Neural crest cell (in vitro differentiated cells): ENCODE data around the gene SIGLEC6. TPM values are rescaled to one million over a fixed set of nuclear protein-coding genes. Genes with fewer than 3 reads are reported as not detected.

ENCODE experiments used
- DNase-seq: peaks from one replicate; pipeline ENCODE4 v3.0.0; 2021; ENCODE audit warnings: low read depth, mixed read lengths, low spot score
- H3K27ac Mint-ChIP-seq: one replicate; pipeline ENCODE4 v1.8.0; 2021; ENCODE audit warnings: mild to moderate bottlenecking, mixed read lengths; ENCODE audit not compliant: unreplicated experiment
- H3K27me3 Mint-ChIP-seq: 2 replicates; pipeline ENCODE4 v1.8.0; 2021; ENCODE audit warnings: low read depth, mild to moderate bottlenecking, mixed read lengths
- H3K36me3 Mint-ChIP-seq: 2 replicates; pipeline ENCODE4 v1.8.0; 2021; ENCODE audit warnings: low read depth, mild to moderate bottlenecking, mixed read lengths
- H3K4me1 Mint-ChIP-seq: 2 replicates; pipeline ENCODE4 v1.8.0; 2021; ENCODE audit warnings: mixed read lengths
- H3K4me3 Mint-ChIP-seq: one replicate; pipeline ENCODE4 v1.8.0; 2021; ENCODE audit warnings: mild to moderate bottlenecking, mixed read lengths
- H3K9me3 Mint-ChIP-seq: 2 replicates; pipeline ENCODE4 v1.8.0; 2021; ENCODE audit warnings: mixed read lengths
- total RNA-seq: library from RNA; stranded (reverse); gene quantifications from 2 replicates; pipeline ENCODE4 v1.2.1, GENCODE V29; 2021
- TF ChIP-seq, protein P1 (sequence below): fragments of 200-600 bp; sonication (generic); conservative IDR thresholded peaks from 2 replicates; pipeline ENCODE4 v1.5.0; 2021; ENCODE audit warnings: antibody characterized with exemption, mild to moderate bottlenecking

Gene SIGLEC6
- total RNA-seq, 1 donor from 2014 or later, result not detected

DNA sequence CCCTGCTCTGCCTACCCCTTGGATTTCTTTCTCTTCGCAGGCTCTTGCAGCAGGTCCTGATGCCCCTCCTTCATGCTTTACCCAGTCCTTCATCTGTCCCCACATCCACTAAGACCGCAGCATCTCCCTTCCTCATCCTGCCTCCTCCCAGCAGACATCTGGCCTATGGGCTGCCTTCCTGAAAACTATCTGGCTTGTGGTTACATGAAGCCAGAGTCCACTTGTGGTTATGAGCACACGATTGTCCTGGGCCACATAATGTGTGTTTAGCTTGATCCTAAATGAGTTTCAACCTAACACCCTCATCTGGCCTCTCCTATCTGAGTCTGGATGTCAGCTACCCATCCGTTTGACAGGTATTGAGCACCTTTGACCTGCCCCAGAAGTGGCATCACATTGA, 34.1 kb upstream of the SIGLEC6 start:
- no peak overlapping the region for H3K27ac Mint-ChIP-seq
- H3K4me3 Mint-ChIP-seq, result no peak overlapping the region
- H3K36me3 Mint-ChIP-seq, result no peaks in the 10 kb centered on the region
- H3K9me3 Mint-ChIP-seq, result no peaks in the 10 kb centered on the region
- TF ChIP-seq, protein P1, sequence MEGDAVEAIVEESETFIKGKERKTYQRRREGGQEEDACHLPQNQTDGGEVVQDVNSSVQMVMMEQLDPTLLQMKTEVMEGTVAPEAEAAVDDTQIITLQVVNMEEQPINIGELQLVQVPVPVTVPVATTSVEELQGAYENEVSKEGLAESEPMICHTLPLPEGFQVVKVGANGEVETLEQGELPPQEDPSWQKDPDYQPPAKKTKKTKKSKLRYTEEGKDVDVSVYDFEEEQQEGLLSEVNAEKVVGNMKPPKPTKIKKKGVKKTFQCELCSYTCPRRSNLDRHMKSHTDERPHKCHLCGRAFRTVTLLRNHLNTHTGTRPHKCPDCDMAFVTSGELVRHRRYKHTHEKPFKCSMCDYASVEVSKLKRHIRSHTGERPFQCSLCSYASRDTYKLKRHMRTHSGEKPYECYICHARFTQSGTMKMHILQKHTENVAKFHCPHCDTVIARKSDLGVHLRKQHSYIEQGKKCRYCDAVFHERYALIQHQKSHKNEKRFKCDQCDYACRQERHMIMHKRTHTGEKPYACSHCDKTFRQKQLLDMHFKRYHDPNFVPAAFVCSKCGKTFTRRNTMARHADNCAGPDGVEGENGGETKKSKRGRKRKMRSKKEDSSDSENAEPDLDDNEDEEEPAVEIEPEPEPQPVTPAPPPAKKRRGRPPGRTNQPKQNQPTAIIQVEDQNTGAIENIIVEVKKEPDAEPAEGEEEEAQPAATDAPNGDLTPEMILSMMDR, result no peak
- DNase-seq, result no peak
- no peaks in the 10 kb centered on the region for H3K4me1 Mint-ChIP-seq
- H3K27me3 Mint-ChIP-seq, result peaks cover 92% of the 10 kb centered on the region

DNA sequence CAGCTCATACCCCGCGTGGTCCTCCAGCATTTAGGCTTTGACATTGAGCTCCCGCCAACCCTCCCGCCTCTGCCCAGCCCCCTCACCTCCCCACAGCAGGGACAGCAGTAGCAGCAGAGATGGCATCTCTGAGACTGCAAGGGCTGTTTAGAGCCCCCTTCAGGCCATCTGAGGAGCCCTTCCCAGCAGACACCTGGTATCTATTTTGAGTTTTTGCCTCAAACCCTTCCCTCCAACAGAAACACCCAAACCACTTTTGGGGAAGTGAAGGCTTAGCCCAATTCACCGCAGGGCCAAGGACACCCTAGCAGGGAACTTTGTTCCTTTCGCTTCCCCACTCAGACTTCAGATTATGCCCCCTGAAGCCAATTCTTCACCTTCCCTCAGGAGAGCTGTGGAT, 33.3 kb upstream of the SIGLEC6 start:
- no peak for DNase-seq
- Mint-ChIP-seq H3K4me1 (no peaks in the 10 kb centered on the region), H3K27me3 (peaks cover 96% of the 10 kb centered on the region), H3K36me3 (no peaks in the 10 kb centered on the region), H3K9me3 (no peaks in the 10 kb centered on the region), H3K4me3 (no peak overlapping the region), H3K27ac (no peak overlapping the region)
- TF ChIP-seq, protein P1, result no peak

DNA sequence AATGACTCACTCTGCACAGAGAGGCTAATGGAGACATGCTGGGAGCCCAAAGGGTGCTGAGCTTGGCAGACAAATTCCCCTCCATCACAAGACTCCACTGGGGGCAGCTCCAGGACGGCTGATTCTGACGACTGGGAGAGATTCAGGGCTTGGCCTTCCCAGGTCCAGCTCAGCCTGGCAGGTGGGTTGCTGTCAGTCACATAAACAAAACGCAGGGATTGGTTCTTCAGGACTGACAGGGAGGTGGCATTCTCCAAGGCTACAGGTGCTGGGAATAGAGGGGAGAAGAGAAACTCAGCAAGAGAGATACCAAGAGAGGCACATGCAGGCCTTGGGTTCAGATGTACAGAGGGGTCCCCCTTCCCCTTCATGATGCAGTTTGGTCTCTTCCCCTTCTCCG, 28.9 kb upstream of the SIGLEC6 start:
- TF ChIP-seq, protein P1, result no peak
- no peaks in the 10 kb centered on the region for H3K36me3 Mint-ChIP-seq
- no peaks in the 10 kb centered on the region for H3K9me3 Mint-ChIP-seq
- H3K4me1 Mint-ChIP-seq, result no peaks in the 10 kb centered on the region
- H3K4me3 Mint-ChIP-seq, result no peak overlapping the region
- H3K27me3 Mint-ChIP-seq, result peaks cover 89% of the 10 kb centered on the region
- no peak overlapping the region for H3K27ac Mint-ChIP-seq
- no peak for DNase-seq

DNA sequence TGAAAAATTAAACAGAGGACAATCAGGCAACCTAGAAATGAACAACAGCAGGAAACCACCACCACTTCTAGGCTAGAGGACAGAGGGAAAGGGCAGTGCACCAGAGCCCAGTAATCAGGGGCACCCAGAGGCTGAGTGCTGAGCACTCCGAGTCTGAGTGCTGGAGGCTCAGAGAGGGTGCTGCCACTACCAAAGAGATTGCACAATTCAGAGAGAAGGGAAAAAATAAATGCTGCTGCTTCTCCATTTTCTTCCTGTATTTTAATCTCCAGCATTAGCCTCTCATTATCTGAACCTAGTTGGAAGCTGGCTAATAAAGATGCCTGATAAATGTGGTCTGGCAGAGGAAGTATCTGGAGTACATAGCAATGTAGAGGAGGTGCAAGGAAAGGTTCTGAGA, 27.8 kb upstream of the SIGLEC6 start:
- H3K4me1 Mint-ChIP-seq, result no peaks in the 10 kb centered on the region
- H3K9me3 Mint-ChIP-seq, result no peaks in the 10 kb centered on the region
- no peak for DNase-seq
- peaks cover 86% of the 10 kb centered on the region for H3K27me3 Mint-ChIP-seq
- no peak overlapping the region for H3K27ac Mint-ChIP-seq
- H3K36me3 Mint-ChIP-seq, result no peaks in the 10 kb centered on the region
- TF ChIP-seq, protein P1, result no peak
- H3K4me3 Mint-ChIP-seq, result no peak overlapping the region

DNA sequence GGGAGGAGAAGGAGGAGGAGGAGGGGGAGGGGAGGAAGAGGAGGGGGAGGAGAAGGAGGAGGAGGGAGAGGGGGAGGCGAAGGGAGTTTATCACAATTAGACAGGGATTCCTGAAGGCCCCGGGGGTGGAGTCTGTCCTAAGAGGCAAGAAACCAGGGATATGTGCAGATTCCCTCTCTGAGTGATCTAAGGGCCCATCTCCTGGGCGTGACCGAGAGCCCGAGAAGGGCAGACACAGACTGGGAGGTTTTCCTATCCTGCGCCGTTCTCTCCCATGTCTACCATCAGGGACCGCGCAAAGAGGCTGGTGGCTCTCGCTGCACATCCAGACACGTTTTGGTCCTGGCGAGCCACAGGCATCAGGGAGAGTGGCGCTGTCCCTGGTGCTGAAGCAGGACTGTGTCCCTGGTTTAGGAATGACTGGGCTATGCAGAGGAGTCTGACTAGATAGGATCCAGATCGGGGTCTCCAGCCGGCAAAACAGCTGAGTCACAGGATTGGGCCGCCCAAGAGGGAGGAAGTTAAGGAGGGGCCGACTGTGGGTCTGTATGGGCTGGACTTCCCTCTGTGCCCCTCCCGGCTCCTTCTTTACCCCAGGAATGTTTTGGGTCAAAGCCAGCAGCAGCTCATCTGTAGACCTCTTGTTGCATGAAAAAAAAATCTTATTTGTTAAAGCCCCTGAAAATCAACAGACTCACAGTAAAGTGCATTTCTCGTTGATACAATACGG, 21.7 kb upstream of the SIGLEC6 start:
- TF ChIP-seq, protein P1, result no peak
- H3K4me3 Mint-ChIP-seq, result no peak overlapping the region

More for the DNA sequence above, 21.7 kb upstream of the SIGLEC6 start:
- H3K27me3 Mint-ChIP-seq, result peaks cover 72% of the 10 kb centered on the region
- no peak overlapping the region for H3K27ac Mint-ChIP-seq
- H3K9me3 Mint-ChIP-seq, result no peaks in the 10 kb centered on the region
- no peaks in the 10 kb centered on the region for H3K4me1 Mint-ChIP-seq
- no peaks in the 10 kb centered on the region for H3K36me3 Mint-ChIP-seq
- DNase-seq, result peak; percentile 89
